BLaER1 treated with 17β-estradiol and CSF1 and Interleukin-3, amounts not matched to agents 10 nM and 100 nM (cell line): ENCODE data around the gene ZNF160.

Source experiments
- H3K27ac ChIP-seq, 11 experiments: shearing (Covaris generic); formaldehyde crosslinking; 2 replicates each; pipeline ENCODE4 v1.8.1; 2022
- H3K27me3 ChIP-seq, 11 experiments: shearing (Covaris generic); formaldehyde crosslinking; 2 replicates each; pipeline ENCODE4 v1.8.1; 2022
- H3K36me3 ChIP-seq, 11 experiments: shearing (Covaris generic); formaldehyde crosslinking; 2 replicates each; pipeline ENCODE4 v1.8.1; 2022
- H3K4me1 ChIP-seq, 10 experiments: shearing (Covaris generic); formaldehyde crosslinking; 2 replicates each; pipeline ENCODE4 v1.8.1; 2022
- H3K4me2 ChIP-seq, 11 experiments: shearing (Covaris generic); formaldehyde crosslinking; 2 replicates each; pipeline ENCODE4 v1.8.1; 2022
- H3K4me3 ChIP-seq, 10 experiments: shearing (Covaris generic); formaldehyde crosslinking; 2 replicates each; pipeline ENCODE4 v1.8.1; 2022
- H3K9ac ChIP-seq, 11 experiments: shearing (Covaris generic); formaldehyde crosslinking; 2 replicates each; pipeline ENCODE4 v1.8.1; 2022
- H3K9me3 ChIP-seq, 11 experiments: shearing (Covaris generic); formaldehyde crosslinking; replicated peaks in 1 of 11; 2 replicates each; pipeline ENCODE4 v1.8.1; 2022
- H4K20me1 ChIP-seq, 11 experiments: shearing (Covaris generic); formaldehyde crosslinking; 2 replicates each; pipeline ENCODE4 v1.8.1; 2022
- Cebpa-rat ChIP-seq, 11 experiments: shearing (Covaris generic); IDR thresholded peaks; 2 replicates each; pipeline ENCODE4 v1.8.1; 2022

ZNF160 gene

DNA sequence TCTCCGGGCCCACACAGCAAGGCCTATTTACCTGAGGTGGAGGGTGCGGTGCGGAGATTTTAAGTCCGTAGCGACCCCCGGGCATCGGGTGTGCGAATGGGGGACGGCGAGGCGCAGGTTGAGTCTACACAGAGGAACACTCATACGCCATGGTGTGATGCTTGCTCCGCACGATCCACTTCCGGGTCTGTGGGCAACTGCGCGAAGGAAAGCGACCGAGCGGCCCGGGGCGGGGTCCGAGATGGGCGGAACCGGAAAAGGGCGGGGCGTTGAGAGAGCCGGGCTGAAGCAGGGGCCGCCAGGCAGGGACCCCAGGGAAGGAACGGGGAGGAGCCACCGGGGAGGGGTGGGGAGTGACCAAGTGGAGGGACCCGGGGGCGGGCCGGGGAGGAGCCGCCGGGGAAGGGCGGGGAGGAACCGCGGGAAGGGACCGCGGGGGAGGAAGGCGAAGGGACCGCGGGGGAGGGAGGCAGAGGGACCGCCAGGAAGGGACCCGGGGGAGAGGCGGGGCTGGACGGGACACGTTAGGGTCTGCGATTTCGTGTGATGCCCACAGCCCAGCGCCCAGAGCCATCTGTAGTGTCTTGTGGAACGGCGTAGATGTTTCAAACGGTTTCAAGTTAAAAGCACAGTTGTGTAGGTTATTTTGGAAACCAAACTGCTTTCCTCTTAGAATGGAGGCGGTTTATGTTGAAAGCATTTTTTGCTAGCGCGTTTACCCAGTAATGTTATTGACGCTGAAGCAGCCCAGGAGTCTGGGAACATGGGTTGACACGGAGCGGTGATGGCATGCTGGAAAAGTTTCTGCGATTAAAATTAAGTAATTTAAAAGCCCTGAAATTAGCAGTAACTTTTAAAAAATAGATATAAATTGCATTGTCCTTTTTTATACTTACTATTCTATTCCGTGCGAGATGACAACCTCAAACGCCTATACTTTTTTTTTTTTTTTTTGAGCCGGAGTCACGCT is at the start of gene ZNF160:
Gene ZNF160 (minus strand): TSS at position 189 of the 970 bp plus-strand sequence. CDS start 17,146 bp downstream, outside the sequence.
- Histone ChIP-seq H3K27ac (peak within 1 kb of the TSS; percentile 88 to 99 (median 98)), H3K27me3 (no peaks in the 10 kb centered on the region), H3K9me3 (peaks cover 0 to 17% (median 5%) of the 10 kb centered on the region in 11 experiments; a peak in 18 of 22 replicates), H4K20me1 (peaks cover 11 to 38% (median 27%) of the 10 kb centered on the region in 11 experiments; a peak in 16 of 22 replicates), H3K4me3 (peak within 1 kb of the TSS; percentile 77 to 99 (median 98)), H3K9ac (peak within 1 kb of the TSS; percentile 87 to 100 (median 98)), H3K4me1 (peaks cover 24 to 38% (median 30%) of the 10 kb centered on the region in 10 experiments), H3K36me3 (peaks cover 19 to 36% (median 28%) of the 10 kb centered on the region in 11 experiments), H3K4me2 (peak within 1 kb of the TSS; percentile 89 to 100 (median 94))
- TF ChIP-seq Cebpa-rat (IDR thresholded peaks at IDR 0.05): no peak

DNA sequence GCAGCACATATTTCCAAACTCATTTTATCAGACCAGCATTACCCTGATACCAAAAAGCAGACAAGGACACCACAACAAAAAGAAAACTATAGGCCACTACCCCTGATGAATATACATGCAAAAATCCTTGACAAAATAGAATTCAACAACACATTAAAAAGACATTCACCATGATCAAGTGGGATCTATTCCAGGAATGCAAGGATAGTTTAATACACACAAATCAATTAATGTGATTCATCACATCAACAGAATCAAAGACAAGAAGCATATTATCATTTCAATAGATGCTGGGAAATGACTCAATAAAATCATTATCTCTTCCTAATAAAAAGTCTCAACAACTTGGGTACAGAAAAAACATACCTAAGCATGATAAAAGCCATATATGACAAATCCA is 44.4 kb upstream of the ZNF160 start:
- H3K4me3 ChIP-seq: peak overlapping the region in 2 of 10 experiments; percentile 3 to 10; a peak in 1 of 20 replicates
- no peaks in the 10 kb centered on the region for H4K20me1 ChIP-seq
- TF ChIP-seq Cebpa-rat (IDR thresholded peaks at IDR 0.05): no peak
- H3K36me3 ChIP-seq: peaks cover 92 to 96% (median 94%) of the 10 kb centered on the region in 11 experiments
- H3K4me2 ChIP-seq: no peak overlapping the region
- H3K27ac ChIP-seq: no peak overlapping the region
- H3K4me1 ChIP-seq: no peaks in the 10 kb centered on the region
- H3K9ac ChIP-seq: no peak overlapping the region
- H3K9me3 ChIP-seq: peaks cover 94 to 96% (median 95%) of the 10 kb centered on the region in 11 experiments
- no peaks in the 10 kb centered on the region for H3K27me3 ChIP-seq

DNA sequence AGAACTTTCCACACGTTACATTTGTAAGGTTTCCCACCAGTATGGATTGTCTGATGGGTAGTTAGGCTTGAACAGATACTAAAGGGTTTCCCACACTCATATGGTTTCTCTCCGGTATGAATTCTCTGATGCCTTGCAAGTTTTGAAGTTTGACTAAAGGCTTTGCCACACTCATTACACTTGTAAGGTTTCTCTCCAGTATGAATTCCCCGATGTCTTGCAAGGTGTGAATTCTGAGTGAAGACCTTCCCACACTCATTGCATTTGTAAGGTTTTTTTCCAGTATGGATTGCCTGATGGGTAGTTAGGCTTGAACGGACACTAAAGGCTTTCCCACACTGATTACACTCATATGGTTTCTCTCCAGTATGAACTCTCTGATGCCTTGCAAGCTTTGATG is 37.1 kb upstream of the ZNF160 start:
- H3K4me1 ChIP-seq: no peaks in the 10 kb centered on the region
- H4K20me1 ChIP-seq: no peaks in the 10 kb centered on the region
- TF ChIP-seq Cebpa-rat (IDR thresholded peaks at IDR 0.05): no peak
- peak overlapping the region in 4 of 10 experiments; percentile 3 to 25 (median 12); a peak in 4 of 20 replicates for H3K4me3 ChIP-seq
- no peak overlapping the region for H3K4me2 ChIP-seq
- peaks cover 82 to 95% (median 91%) of the 10 kb centered on the region in 11 experiments for H3K9me3 ChIP-seq
- no peak overlapping the region for H3K9ac ChIP-seq
- H3K36me3 ChIP-seq: peaks cover 58 to 82% (median 71%) of the 10 kb centered on the region in 11 experiments
- no peaks in the 10 kb centered on the region for H3K27me3 ChIP-seq
- H3K27ac ChIP-seq: no peak overlapping the region

DNA sequence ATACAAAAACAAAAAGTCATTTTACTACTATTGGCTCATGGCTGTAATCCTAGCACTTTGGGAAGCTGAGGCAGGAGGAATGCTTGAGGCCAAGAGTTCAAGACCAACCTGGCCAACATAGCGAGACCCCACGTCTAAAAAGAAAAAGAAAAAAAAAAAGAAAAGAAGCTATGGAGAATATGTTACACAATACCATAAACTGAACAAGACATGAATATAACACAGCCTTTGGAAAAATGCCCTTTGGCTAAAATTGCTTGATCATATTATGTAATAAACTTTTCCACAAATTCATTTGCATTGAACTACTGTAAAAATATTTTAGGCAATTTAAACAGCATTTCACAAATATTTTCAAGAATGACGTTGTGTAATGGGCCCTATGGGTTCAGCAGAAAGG is 33.2 kb upstream of the ZNF160 start:
- Histone ChIP-seq H3K4me1 (peaks cover 5 to 12% (median 7%) of the 10 kb centered on the region in 10 experiments; a peak in 18 of 20 replicates), H3K36me3 (peaks cover 25 to 47% (median 38%) of the 10 kb centered on the region in 11 experiments), H3K4me3 (no peak overlapping the region), H3K27ac (no peak overlapping the region), H4K20me1 (no peaks in the 10 kb centered on the region), H3K4me2 (no peak overlapping the region), H3K9me3 (peaks cover 61 to 81% (median 67%) of the 10 kb centered on the region in 11 experiments), H3K27me3 (no peaks in the 10 kb centered on the region), H3K9ac (no peak overlapping the region)
- 0 out of 22 replicates have a peak, but pooled peaks of 1 of the 11 experiments have one; percentile 12 for TF ChIP-seq Cebpa-rat (IDR thresholded peaks at IDR 0.05)

GRCh38 chr19:53132141-53132991 is 29.1 kb upstream of the ZNF160 start, which contains the start of gene ZNF415:
Gene ZNF415, minus strand, starts transcription at chr19:53132910. Its CDS starts 10,234 bp downstream, at chr19:53122676.
- Histone ChIP-seq H3K36me3 (peaks cover 0 to 11% (median 3%) of the 10 kb centered on the region in 11 experiments; a peak in 3 of 22 replicates), H4K20me1 (no peaks in the 10 kb centered on the region), H3K27me3 (no peaks in the 10 kb centered on the region), H3K9ac (peak within 1 kb of the TSS; percentile 70 to 83 (median 79)), H3K4me3 (peak within 1 kb of the TSS; percentile 62 to 75 (median 66)), H3K9me3 (peaks cover 20 to 40% (median 26%) of the 10 kb centered on the region in 11 experiments; a peak in 20 of 22 replicates), H3K4me2 (peak within 1 kb of the TSS; percentile 73 to 91 (median 82)), H3K27ac (peak within 1 kb of the TSS; percentile 63 to 79 (median 70)), H3K4me1 (peaks cover 8 to 17% (median 12%) of the 10 kb centered on the region in 10 experiments; a peak in 18 of 20 replicates)
- TF ChIP-seq Cebpa-rat (IDR thresholded peaks at IDR 0.05): no peak

- Histone ChIP-seq H3K4me2 (peak overlapping the region; percentile 73 to 91 (median 82)), H3K27ac (peak overlapping the region in 1 of 11 experiments; percentile 74; a peak in 3 of 22 replicates)
These were observed 28.5 kb upstream of the ZNF160 start for GRCh38 chr19:53131727-53132126.

GRCh38 chr19:53131085-53131590 is 27.9 kb upstream of the ZNF160 start:
- Histone ChIP-seq H3K9me3 (peaks cover 8 to 28% (median 14%) of the 10 kb centered on the region in 11 experiments; a peak in 17 of 22 replicates), H3K4me3 (peak overlapping the region in 1 of 10 experiments; percentile 66; a peak in 1 of 20 replicates), H3K27me3 (no peaks in the 10 kb centered on the region), H3K36me3 (peaks cover 0 to 5% (median 0%) of the 10 kb centered on the region in 11 experiments; a peak in 1 of 22 replicates), H3K9ac (peak overlapping the region in 1 of 11 experiments; percentile 83; a peak in 1 of 22 replicates), H3K4me2 (peak overlapping the region; percentile 73 to 91 (median 82)), H3K27ac (no peak overlapping the region), H3K4me1 (peaks cover 8 to 17% (median 12%) of the 10 kb centered on the region in 10 experiments; a peak in 18 of 20 replicates), H4K20me1 (no peaks in the 10 kb centered on the region)
- no peak for TF ChIP-seq Cebpa-rat (IDR thresholded peaks at IDR 0.05)

More at GRCh38 chr19:53131727-53132126, 28.5 kb upstream of the ZNF160 start:
- peak overlapping the region; percentile 62 to 75 (median 66); a peak in 19 of 20 replicates for H3K4me3 ChIP-seq
- H3K36me3 ChIP-seq: peaks cover 0 to 9% (median 0%) of the 10 kb centered on the region in 11 experiments; a peak in 2 of 22 replicates
- peaks cover 14 to 34% (median 20%) of the 10 kb centered on the region in 11 experiments; a peak in 19 of 22 replicates for H3K9me3 ChIP-seq
- no peaks in the 10 kb centered on the region for H4K20me1 ChIP-seq
- H3K9ac ChIP-seq: peak overlapping the region; percentile 70 to 83 (median 79); a peak in 21 of 22 replicates
- no peak for TF ChIP-seq Cebpa-rat (IDR thresholded peaks at IDR 0.05)
- peaks cover 8 to 17% (median 12%) of the 10 kb centered on the region in 10 experiments; a peak in 18 of 20 replicates for H3K4me1 ChIP-seq
- no peaks in the 10 kb centered on the region for H3K27me3 ChIP-seq
